Skin of body (tissue), 2 donors: ENCODE results near the gene HIVEP3. TPM values are rescaled to one million over a fixed set of nuclear protein-coding genes. Genes with fewer than 3 reads are reported as not detected.
A peak's percentile ranks its signal among the peaks of the same experiment; 100 is the strongest.

Experiments used
- DNase-seq: peaks from one replicate; lab custom pipeline; 2025; lab: John Stamatoyannopoulos, UW
- total RNA-seq: library from RNA; depleted of rRNA; stranded (reverse); fragments of >200 nt; gene quantifications from one replicate; pipeline ENCODE4 v1.2.3, GENCODE V29; 2014

Gene HIVEP3
- total RNA-seq, 1 donor from 2014 or later, result 3.3 TPM

GRCh38 chr1:41656068-41656467, 262.7 kb downstream of the HIVEP3 start:
- no peak for DNase-seq

GRCh38 chr1:41655632-41656031, 263.1 kb downstream of the HIVEP3 start:
- DNase-seq, result no peak

- DNase-seq, result no peak
Measured at GRCh38 chr1:41653574-41653973, 265.1 kb downstream of the HIVEP3 start.

GRCh38 chr1:41652384-41653265, 266.1 kb downstream of the HIVEP3 start:
- DNase-seq, result no peak

- DNase-seq, result no peak
Measured at GRCh38 chr1:41650028-41650880, 268.5 kb downstream of the HIVEP3 start.

- peak; percentile 46 for DNase-seq
Measured at GRCh38 chr1:41649396-41650027, 269.2 kb downstream of the HIVEP3 start.

- no peak for DNase-seq
Measured at GRCh38 chr1:41648844-41649243, 269.9 kb downstream of the HIVEP3 start.

GRCh38 chr1:41648230-41648629, 270.5 kb downstream of the HIVEP3 start:
- no peak for DNase-seq

- no peak for DNase-seq
Measured at GRCh38 chr1:41647221-41648135, 271.2 kb downstream of the HIVEP3 start.

GRCh38 chr1:41646186-41646585, 272.5 kb downstream of the HIVEP3 start:
- DNase-seq, result no peak

- no peak for DNase-seq
Measured at GRCh38 chr1:41645062-41645461, 273.7 kb downstream of the HIVEP3 start.

- DNase-seq, result no peak
Measured at GRCh38 chr1:41642922-41643821, 275.6 kb downstream of the HIVEP3 start.

GRCh38 chr1:41641941-41642527, 276.7 kb downstream of the HIVEP3 start:
- DNase-seq, result no peak

GRCh38 chr1:41641475-41641814, 277.3 kb downstream of the HIVEP3 start:
- DNase-seq, result no peak

- DNase-seq, result no peak
Measured at GRCh38 chr1:41640756-41641474, 277.8 kb downstream of the HIVEP3 start.

- no peak for DNase-seq
Measured at GRCh38 chr1:41640141-41640751, 278.5 kb downstream of the HIVEP3 start.

GRCh38 chr1:41639332-41639936, 279.3 kb downstream of the HIVEP3 start:
- no peak for DNase-seq
